ENCODE measurements around the gene RC3H1.
"Not testable (repeated sequence)": the region's sequence is repeated elsewhere in the genome, so short reads cannot be mapped to it uniquely, and the experiment has no call there.

- not testable (repeated sequence) for TF ChIP-seq CTCF (IDR thresholded peaks at IDR 0.05; ENCODE audit: control extremely low read depth in 1 of 3, insufficient read depth in 1 of 3, low read depth in 1 of 3, low read length in 3 of 3); POLR2A (IDR thresholded peaks at IDR 0.05; ENCODE audit: control extremely low read depth in 1 of 2, low read depth in 2 of 2, low read length in 2 of 2); POLR2AphosphoS5 (IDR thresholded peaks at IDR 0.05; ENCODE audit: low read depth, low read length); FOSL1 (IDR thresholded peaks at IDR 0.05; ENCODE audit: insufficient read depth, low read depth, low read length); CEBPB (IDR thresholded peaks at IDR 0.05; ENCODE audit: low read depth, low read length); TEAD4 (IDR thresholded peaks at IDR 0.05; ENCODE audit: low read depth, low read length); RAD21 (IDR thresholded peaks at IDR 0.05 in 1 of 2, conservative IDR thresholded peaks at IDR 0.05 in 1 of 2; ENCODE audit: low read depth in 2 of 2, low read length in 2 of 2); GTF2F1 (IDR thresholded peaks at IDR 0.05; ENCODE audit: borderline replicate concordance, low read depth, low read length)
Observed at GRCh38 chr1:174055797-174056196, 33.6 kb upstream of the RC3H1 start.

Data from H1 (cell line).